Caco-2 (cell line): ENCODE data around the gene TSPAN9. TPM values are rescaled to one million over a fixed set of nuclear protein-coding genes. Genes with fewer than 3 reads are reported as not detected.

Experiments used
- BruUV-seq: library from RNA; stranded (reverse); fragments of 400-500 nt; replicated peaks from 2 replicates; lab custom pipeline; 2021; lab: Mats Ljungman, UMichigan
- CTCF ChIA-PET: fragments of 300-600 bp; sonication (Branson Sonifier 250); formaldehyde crosslinking; loops from one replicate; lab custom pipeline; 2022; ENCODE audit warnings: antibody characterized with exemption; lab: Charles Lee
- POLR2A ChIA-PET: fragments of 300-600 bp; sonication (Branson Sonifier 250); formaldehyde crosslinking; loops from one replicate; lab custom pipeline; 2022; ENCODE audit warnings: antibody characterized with exemption; lab: Charles Lee
- DNase-seq, 2 experiments: peaks; one replicate each; pipeline versions ENCODE4 v3.0.0 to v3.0.0-alpha.2; 2020 to 2022
- H3K27me3 ChIP-seq: replicated peaks from 2 replicates; pipeline ENCODE4 v1.6.0; 2011; ENCODE audit warnings: low read length; ENCODE audit not compliant: control insufficient read depth, insufficient read depth
- H3K36me3 ChIP-seq: 2 replicates; pipeline ENCODE4 v1.5.1; 2011; ENCODE audit warnings: low read length; ENCODE audit not compliant: control insufficient read depth, insufficient read depth
- H3K4me1 ChIP-seq: fragments of 250-450 bp; sonication (Bioruptor Pico); 2 replicates; pipeline ENCODE4 v1.5.1; 2020; ENCODE audit warnings: mild to moderate bottlenecking
- H3K4me3 ChIP-seq: 2 replicates; pipeline ENCODE4 v1.5.1; 2011; ENCODE audit warnings: low read depth, mild to moderate bottlenecking, control low read depth, low read length
- H3K9me3 ChIP-seq: fragments of 250-450 bp; sonication (Bioruptor Pico); 2 replicates; pipeline ENCODE4 v1.5.1; 2020; ENCODE audit warnings: mild to moderate bottlenecking, moderate library complexity
- H3K27ac Mint-ChIP-seq: one replicate; pipeline ENCODE4 v1.8.0; 2022; ENCODE audit warnings: mixed read lengths; ENCODE audit not compliant: unreplicated experiment
- H3K27me3 Mint-ChIP-seq: one replicate; pipeline ENCODE4 v1.8.0; 2022; ENCODE audit warnings: mixed read lengths; ENCODE audit not compliant: insufficient read depth, unreplicated experiment
- H3K36me3 Mint-ChIP-seq: one replicate; pipeline ENCODE4 v1.8.0; 2022; ENCODE audit warnings: mild to moderate bottlenecking, mixed read lengths; ENCODE audit not compliant: insufficient read depth, unreplicated experiment
- H3K4me1 Mint-ChIP-seq: one replicate; pipeline ENCODE4 v1.8.0; 2022; ENCODE audit warnings: low read depth, mixed read lengths; ENCODE audit not compliant: unreplicated experiment
- H3K4me3 Mint-ChIP-seq: one replicate; pipeline ENCODE4 v1.8.0; 2022; ENCODE audit warnings: mild to moderate bottlenecking, moderate library complexity, mixed read lengths; ENCODE audit not compliant: unreplicated experiment
- H3K9me3 Mint-ChIP-seq: one replicate; pipeline ENCODE4 v1.8.0; 2022; ENCODE audit warnings: mixed read lengths; ENCODE audit not compliant: unreplicated experiment
- CTCF ChIP-seq, 2 experiments: fragments of 200-600 bp in 1 of 2; IDR thresholded peaks; 1 replicate in 1 of 2; 2 replicates in 1 of 2; pipeline versions ENCODE4 v1.5.1 to v1.8.0; 2011 to 2022; ENCODE audit warnings: antibody characterized with exemption in 1 of 2, control low read depth in 1 of 2, inconsistent platforms in 1 of 2, low read depth in 1 of 2, low read length in 1 of 2, mild to moderate bottlenecking in 1 of 2, moderate library complexity in 1 of 2; ENCODE audit not compliant: insufficient read depth in 1 of 2, severe bottlenecking in 1 of 2, unreplicated experiment in 1 of 2
- intact Hi-C: fragments of 100-400 bp; cut with micrococcal nuclease; formaldehyde crosslinking; loops from one replicate; pipeline ENCODE4 v1.10.0; 2022; ENCODE audit not compliant: unreplicated experiment
- total RNA-seq: library from RNA; stranded (reverse); gene quantifications from 2 replicates; pipeline ENCODE4 v1.2.3, GENCODE V29; 2022

The TSPAN9 gene
- total RNA-seq, 1 experiment from 2014 or later: 49.1 TPM

- Mint-ChIP-seq H3K36me3 (peaks cover 74% of the 10 kb centered on the region), H3K4me1 (no peaks in the 10 kb centered on the region), H3K27ac (no peak overlapping the region), H3K27me3 (no peaks in the 10 kb centered on the region), H3K9me3 (no peaks in the 10 kb centered on the region), H3K4me3 (no peak overlapping the region)
- no peak overlapping the region for H3K4me3 ChIP-seq
- no TSS peak for BruUV-seq
- H3K9me3 ChIP-seq: no peaks in the 10 kb centered on the region
- H3K36me3 ChIP-seq: peaks cover 1% of the 10 kb centered on the region
- no peaks in the 10 kb centered on the region for H3K27me3 ChIP-seq
- no peak for TF ChIP-seq CTCF (IDR thresholded peaks at IDR 0.05; ENCODE audit: insufficient read depth in 1 of 2, low read depth in 1 of 2, low read length in 1 of 2, severe bottlenecking in 1 of 2, unreplicated experiment in 1 of 2)
- intact Hi-C loops: no loop called here
- no peak for DNase-seq
- no peaks in the 10 kb centered on the region for H3K4me1 ChIP-seq
- ChIA-PET CTCF (interaction anchor here (0.6 to 1.5 kb wide), 5 partner anchors 20 to 197 kb away, joined by 3 to 18 read pairs (median 7); no protein-coding TSS in a partner anchor), POLR2A (no interaction called here)
Measured at GRCh38 chr12:3042394-3042793, 34.8 kb upstream of the TSPAN9 start.

- DNase-seq: no peak
- no TSS peak for BruUV-seq
- no peaks in the 10 kb centered on the region for H3K9me3 ChIP-seq
- H3K27me3 Mint-ChIP-seq: no peaks in the 10 kb centered on the region
- no peaks in the 10 kb centered on the region for H3K4me1 ChIP-seq
- H3K4me3 ChIP-seq: no peak overlapping the region
- peak overlapping the region; percentile 14 for H3K27ac Mint-ChIP-seq
- H3K36me3 ChIP-seq: peaks cover 1% of the 10 kb centered on the region
- no peak for TF ChIP-seq CTCF (IDR thresholded peaks at IDR 0.05; ENCODE audit: insufficient read depth in 1 of 2, low read depth in 1 of 2, low read length in 1 of 2, severe bottlenecking in 1 of 2, unreplicated experiment in 1 of 2)
- intact Hi-C loops: no loop called here
- H3K36me3 Mint-ChIP-seq: peaks cover 70% of the 10 kb centered on the region
- ChIA-PET POLR2A (no interaction called here), CTCF (no interaction called here)
- H3K4me3 Mint-ChIP-seq: no peak overlapping the region
- no peaks in the 10 kb centered on the region for H3K27me3 ChIP-seq
- H3K9me3 Mint-ChIP-seq: no peaks in the 10 kb centered on the region
- H3K4me1 Mint-ChIP-seq: peaks cover 4% of the 10 kb centered on the region
Measured at GRCh38 chr12:3042826-3043225, 34.4 kb upstream of the TSPAN9 start.

GRCh38 chr12:3043406-3043805 lies 33.8 kb upstream of the TSPAN9 start:
- no peaks in the 10 kb centered on the region; the same call in none of the 2 replicates for H3K36me3 ChIP-seq
- POLR2A ChIA-PET: no interaction called here
- CTCF ChIA-PET: no interaction called here
- H3K36me3 Mint-ChIP-seq: peaks cover 65% of the 10 kb centered on the region
- intact Hi-C loops: no loop called here
- no peaks in the 10 kb centered on the region for H3K9me3 ChIP-seq
- no peak overlapping the region for H3K4me3 ChIP-seq
- no peaks in the 10 kb centered on the region for H3K27me3 ChIP-seq
- H3K9me3 Mint-ChIP-seq: no peaks in the 10 kb centered on the region
- no peak for DNase-seq
- TF ChIP-seq CTCF (IDR thresholded peaks at IDR 0.05; ENCODE audit: insufficient read depth in 1 of 2, low read depth in 1 of 2, low read length in 1 of 2, severe bottlenecking in 1 of 2, unreplicated experiment in 1 of 2): no peak
- H3K4me3 Mint-ChIP-seq: no peak overlapping the region
- H3K27me3 Mint-ChIP-seq: no peaks in the 10 kb centered on the region
- BruUV-seq: no TSS peak
- peak overlapping the region; percentile 14 for H3K27ac Mint-ChIP-seq
- H3K4me1 Mint-ChIP-seq: peaks cover 7% of the 10 kb centered on the region
- H3K4me1 ChIP-seq: no peaks in the 10 kb centered on the region
